ENCODE data around the gene SLC11A1. TPM values are rescaled to one million over a fixed set of nuclear protein-coding genes. Genes with fewer than 3 reads are reported as not detected.
A peak's percentile ranks its signal among the peaks of the same experiment; 100 is the strongest.

Gene SLC11A1
- total and polyA plus RNA-seq, 8 donors: 0.70 to 194 (median 0.97) TPM

DNA sequence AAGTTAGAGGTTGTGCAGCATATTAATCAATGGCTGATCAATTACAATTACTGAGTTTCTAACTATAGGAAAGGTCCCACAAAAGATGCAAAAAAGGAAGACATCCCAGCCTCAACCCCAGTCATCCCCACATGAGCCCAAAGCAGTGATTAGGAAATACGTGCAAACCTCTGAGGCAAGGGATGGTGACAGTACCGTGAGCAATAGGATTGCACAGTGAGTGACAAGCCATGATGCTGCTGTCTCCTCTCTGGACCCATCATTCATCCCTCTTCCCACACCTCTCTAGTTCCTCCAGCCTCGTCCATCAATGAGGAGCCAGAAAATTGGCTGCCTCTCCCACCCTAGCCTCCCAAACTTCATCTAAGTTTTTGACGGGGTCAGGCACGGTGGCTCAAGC is 4.0 kb upstream of the SLC11A1 start:
- TF ChIP-seq, protein P1, sequence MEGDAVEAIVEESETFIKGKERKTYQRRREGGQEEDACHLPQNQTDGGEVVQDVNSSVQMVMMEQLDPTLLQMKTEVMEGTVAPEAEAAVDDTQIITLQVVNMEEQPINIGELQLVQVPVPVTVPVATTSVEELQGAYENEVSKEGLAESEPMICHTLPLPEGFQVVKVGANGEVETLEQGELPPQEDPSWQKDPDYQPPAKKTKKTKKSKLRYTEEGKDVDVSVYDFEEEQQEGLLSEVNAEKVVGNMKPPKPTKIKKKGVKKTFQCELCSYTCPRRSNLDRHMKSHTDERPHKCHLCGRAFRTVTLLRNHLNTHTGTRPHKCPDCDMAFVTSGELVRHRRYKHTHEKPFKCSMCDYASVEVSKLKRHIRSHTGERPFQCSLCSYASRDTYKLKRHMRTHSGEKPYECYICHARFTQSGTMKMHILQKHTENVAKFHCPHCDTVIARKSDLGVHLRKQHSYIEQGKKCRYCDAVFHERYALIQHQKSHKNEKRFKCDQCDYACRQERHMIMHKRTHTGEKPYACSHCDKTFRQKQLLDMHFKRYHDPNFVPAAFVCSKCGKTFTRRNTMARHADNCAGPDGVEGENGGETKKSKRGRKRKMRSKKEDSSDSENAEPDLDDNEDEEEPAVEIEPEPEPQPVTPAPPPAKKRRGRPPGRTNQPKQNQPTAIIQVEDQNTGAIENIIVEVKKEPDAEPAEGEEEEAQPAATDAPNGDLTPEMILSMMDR (IDR thresholded peaks at IDR 0.05): no peak
- no peaks in the 10 kb centered on the region for H3K27me3 ChIP-seq
- DNase-seq (no peak), ATAC-seq (peak; percentile 40)
- H3K27ac ChIP-seq: peak overlapping the region in 1 of 2 donors; percentile 69
- H3K9me3 ChIP-seq: no peaks in the 10 kb centered on the region
- no peaks in the 10 kb centered on the region for H3K36me3 ChIP-seq
- peaks cover 0 to 32% of the 10 kb centered on the region in 2 donors for H3K4me1 ChIP-seq
- H3K4me3 ChIP-seq: no peak overlapping the region
- intact Hi-C loops (cut with DNase I): no loop called here

DNA sequence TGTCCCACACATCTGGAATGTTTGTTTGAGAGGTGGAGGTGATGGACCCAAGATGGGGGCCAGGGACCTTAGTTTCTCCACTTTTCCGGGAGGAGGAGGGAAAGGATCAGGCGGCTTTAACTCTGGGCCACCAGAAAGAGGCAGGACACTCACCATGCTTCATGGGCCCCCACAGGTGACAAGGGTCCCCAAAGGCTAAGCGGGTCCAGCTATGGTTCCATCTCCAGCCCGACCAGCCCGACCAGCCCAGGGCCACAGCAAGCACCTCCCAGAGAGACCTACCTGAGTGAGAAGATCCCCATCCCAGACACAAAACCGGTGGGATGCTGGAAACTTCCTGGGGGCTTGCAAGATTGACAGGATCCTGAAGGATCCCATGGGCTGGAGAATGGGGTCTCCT is 712 bp downstream of the SLC11A1 start:
- no peaks in the 10 kb centered on the region for H3K9me3 ChIP-seq
- DNase-seq: no peak
- peak overlapping the region; percentile 56 to 89 for H3K27ac ChIP-seq
- no peak for ATAC-seq
- H3K27me3 ChIP-seq: no peaks in the 10 kb centered on the region
- peaks cover 0 to 56% of the 10 kb centered on the region in 2 donors for H3K4me1 ChIP-seq
- TF ChIP-seq, protein P1 (IDR thresholded peaks at IDR 0.05): no peak
- peak overlapping the region in 1 of 2 donors; percentile 55 for H3K4me3 ChIP-seq
- intact Hi-C loops (cut with DNase I): no loop called here
- H3K36me3 ChIP-seq: peaks cover 0 to 33% of the 10 kb centered on the region in 2 donors

DNA sequence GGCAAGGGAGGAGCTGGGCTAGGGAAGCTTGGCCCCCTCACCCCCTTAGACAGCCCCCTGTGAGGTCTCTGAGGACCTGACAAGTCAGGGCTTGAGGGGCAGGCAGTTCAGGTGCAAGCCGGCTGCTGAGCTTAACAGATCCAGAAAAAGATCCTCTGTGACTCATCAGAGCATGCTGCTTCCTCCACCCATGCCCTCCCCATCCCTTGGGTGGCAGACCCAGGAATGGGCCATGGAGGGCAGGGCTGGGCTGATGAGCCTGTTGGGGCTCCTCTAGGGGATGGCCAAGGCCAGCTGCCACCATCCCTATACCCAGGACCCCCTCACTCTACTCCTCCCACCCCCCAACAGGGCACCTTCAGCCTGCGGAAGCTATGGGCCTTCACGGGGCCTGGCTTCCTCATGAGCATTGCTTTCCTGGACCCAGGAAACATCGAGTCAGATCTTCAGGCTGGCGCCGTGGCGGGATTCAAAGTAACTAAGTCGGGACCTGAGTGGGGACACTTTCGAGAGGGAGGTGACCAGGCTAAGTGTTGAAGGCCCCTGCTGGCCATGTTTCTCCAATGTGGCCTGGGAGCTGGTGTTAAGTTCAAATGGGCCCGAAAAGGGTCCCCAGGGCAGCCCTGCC is 1.9 kb downstream of the SLC11A1 start:
- Histone ChIP-seq H3K36me3 (peaks cover 0 to 45% of the 10 kb centered on the region in 2 donors), H3K4me1 (peaks cover 0 to 57% of the 10 kb centered on the region in 2 donors), H3K4me3 (peak overlapping the region in 1 of 2 donors; percentile 55), H3K27ac (peak overlapping the region; percentile 56 to 89), H3K27me3 (no peaks in the 10 kb centered on the region), H3K9me3 (no peaks in the 10 kb centered on the region)
- ATAC-seq (no peak), DNase-seq (peak in 1 of 4 donors; percentile 72)
- TF ChIP-seq, protein P1 (IDR thresholded peaks at IDR 0.05): no peak
- intact Hi-C loops (cut with DNase I): no loop called here

DNA sequence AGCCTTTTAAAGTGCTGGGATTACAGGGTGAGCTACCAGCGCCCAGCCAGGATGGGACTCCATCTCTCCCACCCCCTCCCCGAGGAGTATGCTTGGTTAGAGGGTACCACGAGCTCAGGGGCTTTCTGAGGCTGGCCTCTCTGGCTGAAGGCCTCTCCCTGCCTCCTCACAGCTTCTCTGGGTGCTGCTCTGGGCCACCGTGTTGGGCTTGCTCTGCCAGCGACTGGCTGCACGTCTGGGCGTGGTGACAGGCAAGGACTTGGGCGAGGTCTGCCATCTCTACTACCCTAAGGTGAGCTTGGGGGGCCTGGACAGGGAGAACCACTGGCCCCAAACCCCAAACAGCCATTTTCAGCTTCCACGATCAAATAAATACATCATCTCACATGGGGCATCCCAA is 2.9 kb downstream of the SLC11A1 start:
- Histone ChIP-seq H3K27ac (no peak overlapping the region), H3K36me3 (peaks cover 0 to 54% of the 10 kb centered on the region in 2 donors), H3K4me1 (peaks cover 0 to 66% of the 10 kb centered on the region in 2 donors), H3K27me3 (no peaks in the 10 kb centered on the region), H3K9me3 (no peaks in the 10 kb centered on the region), H3K4me3 (peak overlapping the region in 1 of 2 donors; percentile 55)
- DNase-seq: peak in 1 of 4 donors; percentile 47
- TF ChIP-seq, protein P1 (IDR thresholded peaks at IDR 0.05): no peak
- intact Hi-C loops (cut with DNase I): no loop called here
- no peak for ATAC-seq

DNA sequence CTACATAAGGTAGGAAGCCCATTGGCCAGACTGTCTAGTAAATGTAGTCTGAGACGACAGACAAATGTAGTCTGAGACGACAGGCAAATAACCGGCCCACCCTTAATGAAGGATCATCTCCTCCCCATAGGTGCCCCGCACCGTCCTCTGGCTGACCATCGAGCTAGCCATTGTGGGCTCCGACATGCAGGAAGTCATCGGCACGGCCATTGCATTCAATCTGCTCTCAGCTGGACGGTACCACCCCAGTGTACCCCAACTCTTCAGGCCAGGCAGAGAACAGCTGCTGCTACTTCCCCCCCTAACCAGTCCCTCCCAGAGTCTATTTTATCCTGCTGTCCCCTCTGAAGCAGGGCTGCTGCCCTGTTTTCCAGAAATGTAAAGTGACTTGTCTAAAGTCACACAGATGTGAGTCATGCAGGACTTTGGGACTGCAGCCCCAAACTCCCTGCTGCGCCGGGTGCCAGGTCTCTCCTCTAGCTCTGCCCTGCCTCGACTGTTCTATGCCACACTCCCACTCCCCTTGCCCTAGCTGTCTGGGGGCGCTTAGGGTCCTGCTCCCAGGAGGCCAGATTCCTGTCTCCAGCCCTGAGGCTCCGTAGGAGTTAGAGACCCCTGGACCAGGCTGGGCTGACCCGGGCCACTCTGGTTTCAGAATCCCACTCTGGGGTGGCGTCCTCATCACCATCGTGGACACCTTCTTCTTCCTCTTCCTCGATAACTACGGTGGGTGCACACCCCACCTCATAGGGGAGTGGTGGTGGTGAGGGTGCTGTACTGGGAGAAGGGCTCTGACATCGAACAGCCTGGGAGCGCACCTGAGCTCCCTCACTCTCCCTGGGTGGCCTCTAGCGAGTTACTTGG is 4.7 kb downstream of the SLC11A1 start:
- DNase-seq (peak in 1 of 4 donors; percentile 47), ATAC-seq (no peak)
- TF ChIP-seq, protein P1 (IDR thresholded peaks at IDR 0.05): no peak
- intact Hi-C loops (cut with DNase I): no loop called here
- H3K4me3 ChIP-seq: peak overlapping the region in 1 of 2 donors; percentile 55
- no peaks in the 10 kb centered on the region for H3K27me3 ChIP-seq
- peaks cover 0 to 70% of the 10 kb centered on the region in 2 donors for H3K4me1 ChIP-seq
- peaks cover 0 to 72% of the 10 kb centered on the region in 2 donors for H3K36me3 ChIP-seq
- H3K27ac ChIP-seq: peak overlapping the region; percentile 73 to 77
- H3K9me3 ChIP-seq: no peaks in the 10 kb centered on the region

Data from left lung (tissue), 10 donors.